Lower leg skin (tissue), 3 donors: ENCODE data around the gene IGSF3.
"Not testable (repeated sequence)": the region's sequence is repeated elsewhere in the genome, so short reads cannot be mapped to it uniquely, and the experiment has no call there.

Experiments
- POLR2A ChIP-seq, 2 donors: fragments of 450-650 bp; IDR thresholded peaks; one replicate each; pipeline ENCODE4 v1.6.1; 2016 to 2017; ENCODE audit warnings: antibody characterized with exemption in 2 of 2, mild to moderate bottlenecking in 1 of 2, moderate library complexity in 1 of 2
- TF ChIP-seq, protein P1 (sequence below), 3 donors: fragments of 450-650 bp; IDR thresholded peaks; one replicate each; pipeline ENCODE4 v1.5.1; 2016; ENCODE audit warnings: antibody characterized with exemption in 3 of 3, mild to moderate bottlenecking in 3 of 3, moderate library complexity in 2 of 3

DNA sequence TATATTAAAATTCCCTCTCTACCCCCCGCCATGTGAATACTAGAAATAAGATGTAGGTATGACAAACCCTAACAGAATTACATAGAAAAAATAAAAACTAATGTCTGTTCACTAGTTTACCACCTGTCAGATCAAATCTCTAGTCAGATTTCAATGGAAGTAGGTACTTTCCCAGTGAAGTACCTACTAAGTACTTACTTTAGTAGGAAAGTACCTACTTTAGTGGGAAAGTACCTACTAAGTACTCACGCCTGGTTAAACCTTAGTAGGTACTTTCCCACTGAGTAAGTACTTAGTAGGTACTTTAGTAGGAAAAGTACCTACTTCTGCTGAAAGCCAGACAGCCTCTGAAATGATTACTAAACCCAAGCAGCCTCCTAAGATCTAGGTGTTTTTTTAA, 58.7 kb downstream of the IGSF3 start:
- TF ChIP-seq, protein P1, sequence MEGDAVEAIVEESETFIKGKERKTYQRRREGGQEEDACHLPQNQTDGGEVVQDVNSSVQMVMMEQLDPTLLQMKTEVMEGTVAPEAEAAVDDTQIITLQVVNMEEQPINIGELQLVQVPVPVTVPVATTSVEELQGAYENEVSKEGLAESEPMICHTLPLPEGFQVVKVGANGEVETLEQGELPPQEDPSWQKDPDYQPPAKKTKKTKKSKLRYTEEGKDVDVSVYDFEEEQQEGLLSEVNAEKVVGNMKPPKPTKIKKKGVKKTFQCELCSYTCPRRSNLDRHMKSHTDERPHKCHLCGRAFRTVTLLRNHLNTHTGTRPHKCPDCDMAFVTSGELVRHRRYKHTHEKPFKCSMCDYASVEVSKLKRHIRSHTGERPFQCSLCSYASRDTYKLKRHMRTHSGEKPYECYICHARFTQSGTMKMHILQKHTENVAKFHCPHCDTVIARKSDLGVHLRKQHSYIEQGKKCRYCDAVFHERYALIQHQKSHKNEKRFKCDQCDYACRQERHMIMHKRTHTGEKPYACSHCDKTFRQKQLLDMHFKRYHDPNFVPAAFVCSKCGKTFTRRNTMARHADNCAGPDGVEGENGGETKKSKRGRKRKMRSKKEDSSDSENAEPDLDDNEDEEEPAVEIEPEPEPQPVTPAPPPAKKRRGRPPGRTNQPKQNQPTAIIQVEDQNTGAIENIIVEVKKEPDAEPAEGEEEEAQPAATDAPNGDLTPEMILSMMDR (IDR thresholded peaks at IDR 0.05), result not testable (repeated sequence)
- not testable (repeated sequence) for TF ChIP-seq POLR2A (IDR thresholded peaks at IDR 0.05)
